Sigmoid colon (tissue), 4 donors: ENCODE measurements around the gene FOXN3.

Experiments
- CTCF ChIP-seq, 4 experiments: fragments of 450-650 bp in 3 of 4; fragments of 200-600 bp in 1 of 4; IDR thresholded peaks; one replicate each; pipeline ENCODE4 v1.5.1; 2016 to 2019; ENCODE audit warnings: antibody characterized with exemption in 4 of 4, mild to moderate bottlenecking in 3 of 4, moderate library complexity in 2 of 4
- POLR2A ChIP-seq, 2 donors: fragments of 450-650 bp; IDR thresholded peaks; one replicate each; pipeline ENCODE4 v1.6.1; 2016; ENCODE audit warnings: antibody characterized with exemption in 2 of 2, mild to moderate bottlenecking in 2 of 2, moderate library complexity in 2 of 2
- POLR2AphosphoS5 ChIP-seq, 4 donors: sonication (generic); formaldehyde crosslinking; IDR thresholded peaks; one replicate each; pipeline ENCODE4 v1.6.1; 2017; ENCODE audit warnings: antibody characterized with exemption in 4 of 4

- TF ChIP-seq POLR2A (IDR thresholded peaks at IDR 0.05) (no peak), CTCF (IDR thresholded peaks at IDR 0.05) (no peak), POLR2AphosphoS5 (IDR thresholded peaks at IDR 0.05) (no peak)
Observed at GRCh38 chr14:89214221-89214965, 202.6 kb downstream of the FOXN3 start.
